DOHH2 (cell line): ENCODE measurements around the gene CHCHD6.

ENCODE experiments used
- H3F3A ChIP-seq: fragments of 200-600 bp; sonication (generic), shearing (Covaris generic); 2 replicates; pipeline ENCODE4 v1.6.0; 2016; ENCODE audit warnings: antibody characterized with exemption, mild to moderate bottlenecking; ENCODE audit not compliant: control insufficient read depth, insufficient read depth
- H3K27ac ChIP-seq: fragments of 200-600 bp; sonication (generic); 2 replicates; pipeline ENCODE4 v1.5.1; 2014; ENCODE audit warnings: low read depth, mild to moderate bottlenecking, low read length, moderate library complexity
- H3K27me3 ChIP-seq: fragments of 200-600 bp; sonication (generic); 2 replicates; pipeline ENCODE4 v1.6.1; 2014; ENCODE audit warnings: mild to moderate bottlenecking, low read length, mixed read lengths; ENCODE audit not compliant: control insufficient read depth
- H3K36me3 ChIP-seq: fragments of 200-600 bp; sonication (generic); 2 replicates; pipeline ENCODE4 v1.6.1; 2014; ENCODE audit warnings: mild to moderate bottlenecking, low read length, moderate library complexity, mixed read lengths; ENCODE audit not compliant: control insufficient read depth
- H3K4me1 ChIP-seq: fragments of 200-600 bp; sonication (generic); 2 replicates; pipeline ENCODE4 v1.6.1; 2014; ENCODE audit warnings: mild to moderate bottlenecking, low read length, mixed read lengths; ENCODE audit not compliant: control insufficient read depth
- H3K4me2 ChIP-seq: fragments of 200-600 bp; sonication (generic); 2 replicates; pipeline ENCODE4 v1.6.0; 2014; ENCODE audit warnings: mild to moderate bottlenecking, low read length, moderate library complexity
- H3K4me3 ChIP-seq: fragments of 200-600 bp; sonication (generic); 2 replicates; pipeline ENCODE4 v1.5.1; 2014; ENCODE audit warnings: mild to moderate bottlenecking, low read length, mixed read lengths
- H3K79me2 ChIP-seq: fragments of 200-600 bp; sonication (generic); 2 replicates; pipeline ENCODE4 v1.6.1; 2014; ENCODE audit warnings: mild to moderate bottlenecking, low read length, mixed read lengths; ENCODE audit not compliant: control insufficient read depth
- H3K9me2 ChIP-seq: fragments of 200-600 bp; sonication (generic); replicated peaks from 2 replicates; pipeline ENCODE4 v1.6.1; 2014; ENCODE audit warnings: mild to moderate bottlenecking, low read length, mixed read lengths; ENCODE audit not compliant: control insufficient read depth
- H3K9me3 ChIP-seq: fragments of 200-600 bp; sonication (generic); 2 replicates; pipeline ENCODE4 v1.6.1; 2014; ENCODE audit warnings: antibody characterized with exemption, low read length, mixed read lengths; ENCODE audit not compliant: control insufficient read depth, insufficient read depth
- H4K20me1 ChIP-seq: fragments of 200-600 bp; sonication (generic); 2 replicates; pipeline ENCODE4 v1.6.0; 2014; ENCODE audit warnings: low read depth, mild to moderate bottlenecking, antibody characterized with exemption, low read length, moderate library complexity; ENCODE audit not compliant: control insufficient read depth, insufficient read depth
- EZH2phosphoT487 ChIP-seq: fragments of 200-600 bp; sonication (generic); IDR thresholded peaks from 2 replicates; pipeline ENCODE4 v1.6.1; 2017; ENCODE audit warnings: borderline replicate concordance, mild to moderate bottlenecking, antibody characterized with exemption, low read length, moderate library complexity, mixed read lengths
- TF ChIP-seq, protein P1 (sequence below): fragments of 200-600 bp; sonication (generic); IDR thresholded peaks from one replicate; pipeline ENCODE4 v1.5.1; 2014; ENCODE audit warnings: antibody characterized with exemption, mild to moderate bottlenecking, low read depth, low read length; ENCODE audit not compliant: poor library complexity, severe bottlenecking

Gene CHCHD6

GRCh38 chr3:126939733-126940132 lies 235.7 kb downstream of the CHCHD6 start:
- Histone ChIP-seq H3K36me3 (no peaks in the 10 kb centered on the region), H3K79me2 (no peaks in the 10 kb centered on the region), H3F3A (no peaks in the 10 kb centered on the region), H3K9me2 (no peaks in the 10 kb centered on the region), H3K4me3 (no peak overlapping the region), H3K4me1 (peaks cover 8% of the 10 kb centered on the region), H3K27me3 (no peaks in the 10 kb centered on the region), H3K9me3 (no peaks in the 10 kb centered on the region), H3K27ac (no peak overlapping the region), H4K20me1 (0 out of 2 replicates have a peak, but pooled peaks cover 2% of the 10 kb centered on the region), H3K4me2 (no peak overlapping the region)
- TF ChIP-seq, protein P1, sequence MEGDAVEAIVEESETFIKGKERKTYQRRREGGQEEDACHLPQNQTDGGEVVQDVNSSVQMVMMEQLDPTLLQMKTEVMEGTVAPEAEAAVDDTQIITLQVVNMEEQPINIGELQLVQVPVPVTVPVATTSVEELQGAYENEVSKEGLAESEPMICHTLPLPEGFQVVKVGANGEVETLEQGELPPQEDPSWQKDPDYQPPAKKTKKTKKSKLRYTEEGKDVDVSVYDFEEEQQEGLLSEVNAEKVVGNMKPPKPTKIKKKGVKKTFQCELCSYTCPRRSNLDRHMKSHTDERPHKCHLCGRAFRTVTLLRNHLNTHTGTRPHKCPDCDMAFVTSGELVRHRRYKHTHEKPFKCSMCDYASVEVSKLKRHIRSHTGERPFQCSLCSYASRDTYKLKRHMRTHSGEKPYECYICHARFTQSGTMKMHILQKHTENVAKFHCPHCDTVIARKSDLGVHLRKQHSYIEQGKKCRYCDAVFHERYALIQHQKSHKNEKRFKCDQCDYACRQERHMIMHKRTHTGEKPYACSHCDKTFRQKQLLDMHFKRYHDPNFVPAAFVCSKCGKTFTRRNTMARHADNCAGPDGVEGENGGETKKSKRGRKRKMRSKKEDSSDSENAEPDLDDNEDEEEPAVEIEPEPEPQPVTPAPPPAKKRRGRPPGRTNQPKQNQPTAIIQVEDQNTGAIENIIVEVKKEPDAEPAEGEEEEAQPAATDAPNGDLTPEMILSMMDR, result no peak
- TF ChIP-seq EZH2phosphoT487, result no peak

DNA sequence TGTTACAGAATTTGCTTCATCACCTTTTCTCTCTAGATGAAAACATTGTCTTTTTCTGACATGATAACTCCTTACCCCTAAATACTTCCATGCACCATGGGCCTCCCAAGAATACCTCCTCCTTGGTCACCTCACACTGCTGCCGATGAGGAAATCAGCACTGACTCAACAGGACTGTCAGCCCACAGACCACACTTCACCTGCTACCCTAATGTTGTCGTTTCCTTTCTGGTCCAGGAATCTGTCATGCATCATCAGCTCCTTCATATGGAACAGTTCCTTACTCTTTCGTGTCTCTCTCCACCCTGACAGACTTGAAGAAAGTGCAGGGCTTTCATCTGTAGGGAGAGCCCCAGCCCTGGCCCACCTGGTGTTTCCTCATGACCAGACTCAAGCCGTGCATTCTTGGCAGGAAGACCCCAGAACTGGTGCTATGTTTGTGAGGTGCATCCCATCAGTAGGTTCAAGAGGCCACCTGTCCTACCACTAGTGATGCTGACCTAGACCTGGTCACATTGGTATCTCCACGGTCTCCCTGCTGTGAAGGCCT lies 237.8 kb downstream of the CHCHD6 start:
- Histone ChIP-seq H3K9me2 (no peaks in the 10 kb centered on the region), H3K9me3 (no peaks in the 10 kb centered on the region), H3K27me3 (no peaks in the 10 kb centered on the region), H3K27ac (no peak overlapping the region), H3K79me2 (no peaks in the 10 kb centered on the region), H3K4me2 (no peak overlapping the region), H3K4me3 (no peak overlapping the region), H3F3A (no peaks in the 10 kb centered on the region), H3K4me1 (peaks cover 8% of the 10 kb centered on the region), H3K36me3 (no peaks in the 10 kb centered on the region), H4K20me1 (0 out of 2 replicates have a peak, but pooled peaks cover 2% of the 10 kb centered on the region)
- TF ChIP-seq EZH2phosphoT487, result no peak
- TF ChIP-seq, protein P1, result no peak

DNA sequence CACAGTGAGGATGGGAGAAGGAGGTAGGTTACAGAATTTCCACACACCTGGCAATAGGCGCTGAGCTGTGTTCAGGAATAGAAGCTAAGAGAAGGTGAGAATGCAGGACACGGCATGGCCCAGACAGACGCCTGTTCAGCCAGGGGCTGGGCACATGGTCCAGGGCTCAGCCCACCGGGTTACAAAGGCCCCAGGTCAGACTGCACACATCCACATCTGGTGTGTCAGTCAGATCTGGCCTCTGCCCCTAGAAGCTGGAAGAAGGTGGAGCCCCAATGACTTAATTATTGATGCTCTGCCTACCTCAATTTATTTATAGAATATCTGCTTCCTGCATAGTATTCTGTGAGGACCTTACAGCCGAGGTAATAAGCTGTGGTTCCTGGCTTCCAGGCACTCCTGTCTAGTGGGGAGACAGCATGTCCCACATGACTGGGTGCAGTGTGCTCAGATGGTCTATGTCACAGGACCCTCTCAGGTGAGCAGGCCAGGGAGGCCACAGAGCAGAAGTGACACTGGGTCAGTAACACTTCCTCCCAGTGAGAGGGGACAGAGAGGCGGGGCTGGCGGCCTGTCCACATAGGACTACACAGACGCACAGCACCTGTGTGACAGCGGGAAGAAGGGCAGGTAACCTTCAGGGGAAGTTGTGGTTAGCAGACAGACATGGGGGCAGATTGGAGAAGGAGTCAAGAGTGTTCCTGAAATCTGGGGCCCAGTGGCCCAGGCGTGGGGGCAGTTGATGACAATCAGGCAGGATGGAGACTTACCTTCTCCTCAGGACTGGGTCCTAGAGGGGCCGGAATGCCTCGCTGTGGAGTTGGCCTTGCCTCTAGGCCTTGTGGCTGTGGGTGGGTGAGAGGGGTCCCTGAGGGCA lies 240.3 kb downstream of the CHCHD6 start:
- Histone ChIP-seq H3K4me1 (peaks cover 8% of the 10 kb centered on the region), H4K20me1 (0 out of 2 replicates have a peak, but pooled peaks cover 2% of the 10 kb centered on the region), H3K36me3 (no peaks in the 10 kb centered on the region), H3F3A (no peaks in the 10 kb centered on the region), H3K27me3 (no peaks in the 10 kb centered on the region), H3K4me3 (no peak overlapping the region), H3K27ac (no peak overlapping the region), H3K9me2 (no peaks in the 10 kb centered on the region), H3K4me2 (no peak overlapping the region), H3K79me2 (no peaks in the 10 kb centered on the region), H3K9me3 (no peaks in the 10 kb centered on the region)
- no peak for TF ChIP-seq EZH2phosphoT487
- TF ChIP-seq, protein P1, result no peak
